Keratinocyte (primary cell): ENCODE results near the gene ROR1. TPM values are rescaled to one million over a fixed set of nuclear protein-coding genes. Genes with fewer than 3 reads are reported as not detected.

Experiments used
- DNase-seq: peaks from one replicate; pipeline ENCODE4 v3.0.0-alpha.2; 2011; ENCODE audit warnings: low read depth, missing footprints, low spot score
- FAIRE-seq: peaks from 2 replicates; lab custom pipeline; 2011; peaks lifted over from hg19 to GRCh38; lab: Jason Lieb, UNC
- H2AFZ ChIP-seq: 2 replicates; pipeline ENCODE4 v1.6.0; 2012; ENCODE audit warnings: low read length, control low read depth, inconsistent platforms; ENCODE audit not compliant: control insufficient read depth
- H3K27ac ChIP-seq: 2 replicates; pipeline ENCODE4 v1.5.1; 2011; ENCODE audit warnings: low read length; ENCODE audit not compliant: control insufficient read depth, insufficient read depth
- H3K27me3 ChIP-seq: 3 replicates; pipeline ENCODE4 v1.6.0; 2011; ENCODE audit warnings: low read length; ENCODE audit not compliant: control insufficient read depth, insufficient read depth; ENCODE audit errors: extremely low read depth
- H3K36me3 ChIP-seq, 2 experiments: 2 replicates in 1 of 2; 3 replicates in 1 of 2; pipeline ENCODE4 v1.5.1; 2011; ENCODE audit warnings: low read length in 2 of 2, mild to moderate bottlenecking in 1 of 2; ENCODE audit not compliant: control insufficient read depth in 2 of 2, insufficient read depth in 2 of 2; ENCODE audit errors: extremely low read depth in 1 of 2
- H3K4me1 ChIP-seq: 3 replicates; pipeline ENCODE4 v1.5.1; 2011; ENCODE audit warnings: low read length; ENCODE audit not compliant: control insufficient read depth, insufficient read depth; ENCODE audit errors: extremely low read depth
- H3K4me2 ChIP-seq: 3 replicates; pipeline ENCODE4 v1.6.0; 2011; ENCODE audit warnings: low read depth, low read length; ENCODE audit not compliant: control insufficient read depth, insufficient read depth; ENCODE audit errors: extremely low read depth
- H3K4me3 ChIP-seq, 3 experiments: fragments of 200-600 bp in 1 of 3; sonication (generic) in 1 of 3; 2 replicates in 2 of 3; 3 replicates in 1 of 3; pipeline ENCODE4 v1.5.1; 2011 to 2016; ENCODE audit warnings: low read length in 3 of 3, mild to moderate bottlenecking in 3 of 3, control low read depth in 2 of 3, inconsistent platforms in 1 of 3, low read depth in 1 of 3, mixed read lengths in 1 of 3, mixed run types in 1 of 3, moderate library complexity in 1 of 3; ENCODE audit not compliant: control insufficient read depth in 2 of 3, insufficient read depth in 2 of 3; ENCODE audit errors: extremely low read depth in 1 of 3
- H3K79me2 ChIP-seq: 2 replicates; pipeline ENCODE4 v1.6.0; 2012; ENCODE audit warnings: low read length; ENCODE audit not compliant: control insufficient read depth, insufficient read depth
- H3K9ac ChIP-seq: 3 replicates; pipeline ENCODE4 v1.6.0; 2011; ENCODE audit warnings: low read length; ENCODE audit not compliant: control insufficient read depth, insufficient read depth; ENCODE audit errors: extremely low read depth
- H3K9me1 ChIP-seq: 3 replicates; pipeline ENCODE4 v1.6.0; 2011; ENCODE audit warnings: low read length; ENCODE audit not compliant: control insufficient read depth, insufficient read depth; ENCODE audit errors: extremely low read depth
- H3K9me3 ChIP-seq: 2 replicates; pipeline ENCODE4 v1.5.1; 2012; ENCODE audit warnings: low read depth, low read length; ENCODE audit not compliant: control insufficient read depth
- H4K20me1 ChIP-seq: 3 replicates; pipeline ENCODE4 v1.6.0; 2011; ENCODE audit warnings: low read length; ENCODE audit not compliant: control insufficient read depth, insufficient read depth; ENCODE audit errors: extremely low read depth
- CTCF ChIP-seq, 3 experiments: IDR thresholded peaks in 1 of 3; conservative IDR thresholded peaks in 1 of 3; optimal IDR thresholded peaks in 1 of 3; 2 replicates in 2 of 3; 3 replicates in 1 of 3; pipeline versions ENCODE3 to v1.5.1; 2011; ENCODE audit warnings: low read length in 3 of 3, mild to moderate bottlenecking in 3 of 3, moderate library complexity in 2 of 3, control low read depth in 1 of 3, inconsistent platforms in 1 of 3; ENCODE audit not compliant: insufficient read depth in 2 of 3; ENCODE audit errors: extremely low read depth in 1 of 3
- EZH2 ChIP-seq: IDR thresholded peaks from one replicate; pipeline ENCODE4 v1.6.1; 2012; ENCODE audit warnings: inconsistent platforms, mild to moderate bottlenecking, low read length, moderate library complexity
- dilution Hi-C: fragments of 300-500 bp; cut with MboI; formaldehyde crosslinking; loops from one replicate; pipeline ENCODE4 v1.7.0; 2020; ENCODE audit warnings: low sequenced_read_pairs; ENCODE audit not compliant: extremely low pct_ligation_motif_present
- polyA plus RNA-seq, 5 experiments: library from polyadenylated mRNA; depleted of rRNA in 3 of 5; stranded (reverse) in 3 of 5; stranded (forward) in 1 of 5; unstranded in 1 of 5; fragments of >200 nt; gene quantifications; 1 replicate in 1 of 5; 2 replicates in 3 of 5; 3 replicates in 1 of 5; pipeline versions ENCODE4 v1.2.1 to v1.2.3, GENCODE V29; 2011 to 2012; ENCODE audit warnings: missing spikeins in 2 of 5, low read depth in 1 of 5, low replicate concordance in 1 of 5

ROR1 gene
- polyA plus RNA-seq, 1 donor (not counting 4 experiments of a cell fraction or from before 2014, with no cell fraction given): 9.2 TPM

DNA sequence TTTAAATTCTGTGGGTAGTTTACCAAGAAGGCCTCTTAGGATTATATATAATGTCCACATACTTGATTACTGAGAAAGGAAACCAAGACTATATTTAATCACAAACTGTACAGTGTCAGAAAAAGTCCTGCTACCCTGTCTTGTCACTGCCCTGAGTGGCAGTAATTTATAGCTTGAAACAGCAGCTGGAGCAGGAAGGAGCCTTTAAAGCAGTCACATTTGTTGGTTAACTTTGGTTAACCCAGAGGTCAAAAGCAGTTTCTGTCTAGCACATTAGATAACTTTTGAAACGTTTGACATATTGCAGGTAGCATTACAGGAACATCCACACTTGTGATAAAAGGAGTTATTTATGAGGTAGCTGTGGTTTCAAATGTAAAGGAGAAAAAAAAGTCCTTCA, 161.7 kb downstream of the ROR1 start:
- Histone ChIP-seq H3K9me1 (no peaks in the 10 kb centered on the region), H3K9me3 (no peaks in the 10 kb centered on the region), H3K79me2 (no peaks in the 10 kb centered on the region), H3K4me3 (no peak overlapping the region), H3K9ac (no peak overlapping the region), H3K27ac (no peak overlapping the region), H2AFZ (no peak overlapping the region), H3K27me3 (no peaks in the 10 kb centered on the region), H3K4me2 (no peak overlapping the region), H4K20me1 (no peaks in the 10 kb centered on the region), H3K36me3 (no peaks in the 10 kb centered on the region), H3K4me1 (no peaks in the 10 kb centered on the region)
- peak; percentile 13 for FAIRE-seq
- no peak for DNase-seq
- no peak for TF ChIP-seq EZH2
- no peak for TF ChIP-seq CTCF (optimal IDR thresholded peaks at IDR 0.05 in 1 of 3, IDR thresholded peaks at IDR 0.05 in 1 of 3, conservative IDR thresholded peaks at IDR 0.05 in 1 of 3; ENCODE audit: extremely low read depth in 1 of 3, insufficient read depth in 2 of 3, low read length in 3 of 3)
- dilution Hi-C loops: no loop called here

DNA sequence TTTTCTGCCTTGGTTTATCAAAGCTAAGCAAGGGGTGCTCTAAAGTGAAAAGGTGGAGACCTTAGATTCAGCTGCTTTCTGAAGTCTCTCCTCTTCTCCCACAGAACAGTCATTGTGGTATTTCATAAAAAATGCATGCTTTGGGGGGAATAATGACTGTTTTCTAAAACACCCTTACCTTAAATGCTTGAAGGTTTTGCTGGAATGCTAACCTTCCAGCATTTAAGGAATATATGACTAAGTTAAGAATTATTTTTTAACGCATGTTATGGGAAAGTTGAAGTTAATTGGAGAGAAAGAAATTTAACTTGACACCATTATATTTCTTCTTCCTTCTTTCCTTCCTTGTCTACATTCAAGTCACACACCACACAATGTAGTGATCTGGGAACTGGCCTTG, 162.5 kb downstream of the ROR1 start:
- no peak for DNase-seq
- dilution Hi-C loops: no loop called here
- Histone ChIP-seq H2AFZ (no peak overlapping the region), H3K9me1 (no peaks in the 10 kb centered on the region), H3K27ac (no peak overlapping the region), H3K9ac (no peak overlapping the region), H3K27me3 (no peaks in the 10 kb centered on the region), H3K36me3 (no peaks in the 10 kb centered on the region), H4K20me1 (no peaks in the 10 kb centered on the region), H3K4me2 (no peak overlapping the region), H3K4me3 (no peak overlapping the region), H3K79me2 (no peaks in the 10 kb centered on the region), H3K4me1 (no peaks in the 10 kb centered on the region), H3K9me3 (no peaks in the 10 kb centered on the region)
- no peak for FAIRE-seq
- TF ChIP-seq EZH2 (no peak), CTCF (optimal IDR thresholded peaks at IDR 0.05 in 1 of 3, IDR thresholded peaks at IDR 0.05 in 1 of 3, conservative IDR thresholded peaks at IDR 0.05 in 1 of 3; ENCODE audit: extremely low read depth in 1 of 3, insufficient read depth in 2 of 3, low read length in 3 of 3) (no peak)
